HL-60/S4 (cell line): ENCODE data around the gene MECP2.

Experiments
- in situ Hi-C: fragments of 300-500 bp; cut with MboI; formaldehyde crosslinking; loops from 2 replicates; pipeline ENCODE4 v1.14.3; 2022; ENCODE audit warnings: low sequenced_read_pairs

The MECP2 gene

GRCh38 chrX:154064637-154065435 lies 32.7 kb downstream of the MECP2 start:
- in situ Hi-C loops = no loop called here

- in situ Hi-C loops = no loop called here
Measured at GRCh38 chrX:154063234-154063633, 34.3 kb downstream of the MECP2 start.

- in situ Hi-C loops = no loop called here
Measured at GRCh38 chrX:154061801-154062200, 35.7 kb downstream of the MECP2 start.

GRCh38 chrX:154059729-154060245 lies 37.7 kb downstream of the MECP2 start:
- in situ Hi-C loops = no loop called here

- in situ Hi-C loops = no loop called here
Measured at GRCh38 chrX:154059231-154059630, 38.3 kb downstream of the MECP2 start.

- in situ Hi-C loops = no loop called here
Measured at GRCh38 chrX:154058214-154058997, 39.1 kb downstream of the MECP2 start.

- in situ Hi-C loops = no loop called here
Measured at GRCh38 chrX:154057791-154058190, 39.7 kb downstream of the MECP2 start.

GRCh38 chrX:154056770-154057241 lies 40.7 kb downstream of the MECP2 start:
- in situ Hi-C loops = no loop called here

- in situ Hi-C loops = no loop called here
Measured at GRCh38 chrX:154051201-154051810, 46.2 kb downstream of the MECP2 start.

GRCh38 chrX:154050113-154050495 lies 47.4 kb downstream of the MECP2 start:
- in situ Hi-C loops = no loop called here

- in situ Hi-C loops = no loop called here
Measured at GRCh38 chrX:154049209-154050112, 48.1 kb downstream of the MECP2 start.

- in situ Hi-C loops = no loop called here
Measured at GRCh38 chrX:154048398-154048797, 49.1 kb downstream of the MECP2 start.

GRCh38 chrX:154046940-154047610 lies 50.4 kb downstream of the MECP2 start:
- in situ Hi-C loops = no loop called here

- in situ Hi-C loops = no loop called here
Measured at GRCh38 chrX:154046031-154046781, 51.3 kb downstream of the MECP2 start.

- in situ Hi-C loops = no loop called here
Measured at GRCh38 chrX:154044091-154044490, 53.4 kb downstream of the MECP2 start.

GRCh38 chrX:154043003-154043763 lies 54.3 kb downstream of the MECP2 start:
- in situ Hi-C loops = no loop called here

- in situ Hi-C loops = no loop called here
Measured at GRCh38 chrX:154040863-154041262, 56.7 kb downstream of the MECP2 start.

GRCh38 chrX:154040307-154040756 lies 57.2 kb downstream of the MECP2 start:
- in situ Hi-C loops = no loop called here
